CD4-positive, alpha-beta T cell treated with Interleukin-4 for 1 hour (primary cell): ENCODE results near the gene POU2F2.
A peak's percentile ranks its signal among the peaks of the same experiment; 100 is the strongest.

Experiments
- DNase-seq, 2 donors: peaks; one replicate each; pipeline ENCODE4 v3.0.0-alpha.2; 2020 to 2022

The POU2F2 gene

GRCh38 chr19:42098781-42099180, 33.5 kb downstream of the POU2F2 start:
- DNase-seq = no peak

- DNase-seq = no peak
Observed at GRCh38 chr19:42097461-42097860, 34.8 kb downstream of the POU2F2 start.

- DNase-seq = no peak
Observed at GRCh38 chr19:42096255-42096837, 35.9 kb downstream of the POU2F2 start.

DNA sequence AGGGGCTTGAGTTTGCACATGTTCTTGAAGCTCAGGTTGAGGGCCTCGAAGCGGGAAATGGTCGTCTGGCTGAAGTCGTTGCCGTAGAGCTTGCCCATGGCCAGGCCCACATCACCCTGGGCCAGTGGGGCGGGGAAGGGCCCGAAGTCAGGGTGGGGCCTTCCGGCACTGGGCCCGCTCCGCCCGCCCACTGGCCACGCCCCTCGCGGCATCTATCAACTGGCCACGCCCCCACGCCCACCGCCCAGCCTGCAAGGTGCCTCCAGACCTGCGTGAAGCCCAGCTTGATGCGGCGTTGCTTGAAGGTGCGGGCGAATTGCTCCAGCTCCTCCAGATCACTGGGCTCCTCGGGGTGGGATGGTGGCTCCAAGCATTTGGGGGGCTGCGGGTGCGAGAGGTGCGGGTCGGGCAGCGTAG, 36.4 kb downstream of the POU2F2 start:
- no peak for DNase-seq

- no peak for DNase-seq
Observed at GRCh38 chr19:42095142-42095813, 37.0 kb downstream of the POU2F2 start.

- no peak for DNase-seq
Observed at GRCh38 chr19:42093926-42094325, 38.3 kb downstream of the POU2F2 start.

GRCh38 chr19:42093505-42093904, 38.7 kb downstream of the POU2F2 start:
- no peak for DNase-seq

GRCh38 chr19:42092350-42092749, 39.9 kb downstream of the POU2F2 start:
- DNase-seq = peak; percentile 44 to 46

DNA sequence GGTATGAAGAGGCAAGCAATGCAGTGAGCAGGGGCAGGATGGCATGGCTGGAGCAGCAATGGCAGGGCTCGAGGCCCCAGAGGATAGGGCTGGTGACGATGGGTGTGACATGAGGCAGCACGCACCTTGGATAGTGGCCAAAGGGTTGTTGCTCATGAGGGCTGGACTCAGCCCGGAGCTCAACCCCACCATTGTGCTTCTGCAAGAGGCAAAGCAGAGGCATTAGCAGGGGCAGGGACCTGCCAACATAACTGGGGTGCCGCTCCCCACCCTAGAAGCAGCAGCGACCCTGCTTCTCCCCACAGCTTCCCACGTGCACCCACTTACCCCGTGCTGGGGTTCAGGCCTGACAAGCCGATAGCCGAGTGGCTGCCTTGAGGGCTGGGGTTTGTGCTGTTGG, 40.5 kb downstream of the POU2F2 start:
- DNase-seq = no peak

DNA sequence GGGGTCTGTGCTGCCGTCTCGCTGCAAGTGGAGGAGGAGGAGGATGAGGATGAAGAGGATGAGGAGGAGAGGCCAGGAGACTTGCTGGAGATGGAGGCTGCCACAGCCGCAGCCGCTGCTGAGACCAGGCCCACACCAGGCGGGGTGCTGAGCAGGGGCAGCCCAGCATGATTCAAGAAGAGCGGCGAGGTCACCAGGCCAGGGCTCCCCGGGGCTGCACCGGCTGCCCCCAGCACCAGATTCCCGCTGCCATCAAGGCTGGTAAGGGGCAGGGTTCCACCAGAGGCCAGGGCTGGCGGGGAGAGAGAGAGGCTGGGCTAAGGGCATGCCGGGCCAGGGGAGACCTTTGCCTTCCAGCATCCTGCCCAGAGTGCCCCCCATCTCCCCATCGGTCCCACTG, 40.9 kb downstream of the POU2F2 start:
- no peak for DNase-seq

DNA sequence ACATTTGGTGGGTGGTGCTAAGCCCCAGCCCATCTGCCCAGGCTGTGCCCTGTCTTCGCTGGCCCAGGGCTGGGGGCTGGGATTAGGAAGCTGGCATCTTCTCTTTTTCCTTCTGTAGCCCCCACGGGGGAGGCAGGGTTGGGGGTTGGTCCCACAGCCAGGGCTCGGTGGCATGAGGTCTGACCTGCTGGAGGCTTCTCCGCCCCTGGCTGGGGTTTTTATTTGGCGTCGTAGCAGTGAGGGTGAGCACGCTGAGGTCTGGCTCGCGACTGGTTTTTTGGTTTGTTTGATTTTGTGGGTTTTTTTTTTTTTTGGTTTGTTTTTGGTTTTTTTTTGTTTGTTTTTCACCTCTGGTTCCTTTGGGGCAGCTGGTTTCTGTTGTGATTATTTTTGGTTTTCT, 41.6 kb downstream of the POU2F2 start:
- DNase-seq = no peak

DNA sequence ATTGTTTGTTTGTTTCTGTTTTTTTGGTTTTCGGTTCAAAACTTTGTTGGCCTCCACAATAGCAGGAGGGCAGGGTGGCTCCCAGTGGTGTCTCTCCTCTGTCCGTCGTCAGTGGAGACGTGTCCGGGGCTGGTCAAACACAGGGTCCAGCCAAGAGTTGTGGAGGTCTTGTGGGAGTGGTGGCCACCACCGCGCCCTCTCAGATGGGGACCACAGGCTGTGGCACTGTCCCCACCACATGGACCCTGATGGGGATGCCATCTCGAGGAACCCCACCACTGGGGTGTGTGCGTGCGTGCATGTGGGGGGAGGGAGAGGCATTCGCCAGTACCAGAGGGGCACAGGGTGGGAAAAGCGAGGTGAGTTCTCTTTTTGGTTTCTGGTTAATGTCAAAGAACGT, 42.5 kb downstream of the POU2F2 start:
- DNase-seq = no peak

DNA sequence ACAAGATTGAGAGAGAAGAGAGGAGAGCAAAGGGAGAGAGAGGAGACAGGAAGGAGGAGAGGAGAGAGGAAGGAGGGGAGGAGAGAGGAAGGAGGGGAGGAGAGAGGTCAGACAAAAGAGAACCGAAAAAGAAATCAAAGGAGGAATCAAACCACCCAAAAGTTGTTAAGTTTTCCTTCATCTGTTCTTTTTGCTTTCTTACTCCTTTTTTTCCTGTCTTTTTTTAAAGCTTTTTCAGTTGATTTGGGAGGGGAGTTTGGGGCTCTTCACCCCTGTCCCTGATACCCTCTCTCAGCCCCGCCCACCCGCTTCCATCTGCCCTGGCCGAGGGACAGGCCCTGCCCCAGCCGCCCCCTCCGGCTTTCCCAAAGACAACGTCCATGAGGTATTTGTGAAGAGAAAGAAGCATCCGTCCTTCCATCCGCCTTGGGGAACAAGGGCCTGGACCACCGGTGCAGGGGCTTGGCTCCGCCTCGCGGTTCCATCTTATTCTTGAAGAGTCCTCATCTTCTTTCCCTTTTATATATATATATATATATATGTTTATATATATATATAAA, 43.0 kb downstream of the POU2F2 start:
- no peak for DNase-seq

GRCh38 chr19:42088471-42089190, 43.6 kb downstream of the POU2F2 start:
- DNase-seq = no peak

DNA sequence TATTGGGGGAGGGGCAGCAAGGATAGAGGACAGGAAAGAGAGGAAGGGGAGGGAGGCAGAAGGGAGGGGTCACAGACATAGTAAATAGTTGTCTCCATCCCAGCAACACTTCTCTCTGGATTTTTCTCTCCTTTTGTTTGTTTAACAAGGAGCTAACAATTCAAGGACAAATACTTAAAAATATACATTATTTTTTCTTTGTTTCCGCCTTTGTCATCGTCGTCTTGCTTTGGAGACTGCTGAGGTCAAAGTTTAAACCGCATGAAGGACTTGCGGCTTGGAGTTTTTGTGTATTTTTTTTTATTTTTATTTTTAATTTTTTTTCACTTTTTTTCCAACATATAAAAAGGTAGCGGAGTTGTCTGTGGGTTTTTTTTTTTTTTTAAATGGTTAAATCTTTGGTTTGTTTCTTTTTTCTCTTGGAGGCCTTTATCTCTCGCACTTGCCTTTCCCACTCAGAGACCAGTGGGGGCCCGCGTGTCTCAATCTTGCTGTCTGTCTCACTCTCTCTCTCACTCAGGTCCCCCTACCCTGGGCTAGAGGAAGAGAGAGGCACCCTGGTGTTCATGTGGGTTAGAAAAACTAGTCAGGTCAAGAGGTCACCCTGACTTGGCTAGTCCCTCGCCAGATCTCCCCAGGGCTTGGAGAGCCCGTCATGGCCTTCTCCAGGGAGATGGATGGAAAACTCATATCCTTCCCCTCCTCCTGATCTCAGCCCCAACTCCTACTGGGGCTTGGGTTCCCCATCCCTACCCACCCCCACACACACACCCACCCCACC, 45.3 kb downstream of the POU2F2 start:
- no peak for DNase-seq

GRCh38 chr19:42086188-42086736, 46.0 kb downstream of the POU2F2 start:
- DNase-seq = no peak

DNA sequence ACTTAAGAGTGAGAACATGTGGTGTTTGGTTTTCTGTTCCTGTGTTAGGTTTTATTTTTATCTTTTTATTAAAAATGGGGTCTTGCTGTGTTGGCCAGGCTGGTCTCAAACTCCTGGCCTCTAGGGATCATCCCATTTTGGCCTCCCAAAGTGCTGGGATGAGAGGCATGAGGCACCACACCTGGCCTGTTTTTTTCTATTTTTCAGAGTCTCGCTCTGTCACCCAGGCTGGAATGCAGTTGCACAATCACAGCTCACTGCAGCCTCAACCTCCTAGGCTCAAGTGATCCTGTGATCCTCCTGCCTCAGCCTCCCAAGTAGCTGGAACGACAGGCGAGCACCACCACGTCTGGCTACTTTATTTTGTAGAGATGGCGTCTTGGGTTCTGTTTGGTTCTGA, 48.7 kb downstream of the POU2F2 start:
- DNase-seq = no peak

DNA sequence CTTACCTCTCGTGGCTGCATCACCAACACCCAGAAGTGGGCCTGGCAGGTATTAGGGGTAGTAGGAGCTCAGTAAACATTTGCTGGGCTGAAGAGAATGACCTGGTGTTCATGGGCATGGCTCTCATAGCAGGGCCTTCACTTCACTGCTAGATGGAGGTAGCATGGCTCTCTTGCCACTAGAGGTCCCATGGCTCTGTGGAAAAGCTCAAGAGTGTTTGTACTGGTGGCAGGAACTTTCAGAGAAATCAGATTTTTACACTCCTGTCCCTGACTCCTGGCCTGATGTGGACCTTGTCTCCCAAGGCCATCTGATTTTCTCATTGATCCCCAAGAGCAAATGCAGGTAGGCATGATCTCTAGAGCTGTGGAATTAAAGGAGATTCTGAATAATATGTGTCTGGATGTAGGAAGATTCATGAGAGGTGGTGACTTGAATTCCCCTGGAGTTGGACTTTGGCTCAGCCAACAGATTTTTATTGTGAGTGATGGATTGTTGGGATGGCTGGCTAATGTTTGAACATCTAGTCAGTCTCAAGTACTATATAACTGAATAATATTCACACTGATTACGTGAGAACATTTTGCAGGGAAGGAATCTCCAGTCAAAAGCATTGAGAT, 50.6 kb downstream of the POU2F2 start:
- peak in 1 of 2 donors; percentile 27 for DNase-seq

- DNase-seq = no peak
Observed at GRCh38 chr19:42080764-42081375, 51.4 kb downstream of the POU2F2 start.

DNA sequence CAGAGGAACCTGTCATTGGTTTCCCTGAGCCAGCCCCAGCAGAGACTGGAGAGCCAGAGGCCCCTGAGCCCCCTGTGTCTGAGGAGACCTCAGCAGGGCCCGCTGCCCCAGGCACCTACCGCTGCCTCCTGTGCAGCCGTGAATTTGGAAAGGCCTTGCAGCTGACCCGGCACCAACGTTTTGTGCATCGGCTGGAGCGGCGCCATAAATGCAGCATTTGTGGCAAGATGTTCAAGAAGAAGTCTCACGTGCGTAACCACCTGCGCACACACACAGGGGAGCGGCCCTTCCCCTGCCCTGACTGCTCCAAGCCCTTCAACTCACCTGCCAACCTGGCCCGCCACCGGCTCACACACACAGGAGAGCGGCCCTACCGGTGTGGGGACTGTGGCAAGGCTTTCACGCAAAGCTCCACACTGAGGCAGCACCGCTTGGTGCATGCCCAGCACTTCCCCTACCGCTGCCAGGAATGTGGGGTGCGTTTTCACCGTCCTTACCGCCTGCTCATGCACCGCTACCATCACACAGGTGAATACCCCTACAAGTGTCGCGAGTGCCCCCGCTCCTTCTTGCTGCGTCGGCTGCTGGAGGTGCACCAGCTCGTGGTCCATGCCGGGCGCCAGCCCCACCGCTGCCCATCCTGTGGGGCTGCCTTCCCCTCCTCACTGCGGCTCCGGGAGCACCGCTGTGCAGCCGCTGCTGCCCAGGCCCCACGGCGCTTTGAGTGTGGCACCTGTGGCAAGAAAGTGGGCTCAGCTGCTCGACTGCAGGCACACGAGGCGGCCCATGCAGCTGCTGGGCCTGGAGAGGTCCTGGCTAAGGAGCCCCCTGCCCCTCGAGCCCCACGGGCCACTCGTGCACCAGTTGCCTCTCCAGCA, 52.1 kb downstream of the POU2F2 start:
- DNase-seq = no peak

DNA sequence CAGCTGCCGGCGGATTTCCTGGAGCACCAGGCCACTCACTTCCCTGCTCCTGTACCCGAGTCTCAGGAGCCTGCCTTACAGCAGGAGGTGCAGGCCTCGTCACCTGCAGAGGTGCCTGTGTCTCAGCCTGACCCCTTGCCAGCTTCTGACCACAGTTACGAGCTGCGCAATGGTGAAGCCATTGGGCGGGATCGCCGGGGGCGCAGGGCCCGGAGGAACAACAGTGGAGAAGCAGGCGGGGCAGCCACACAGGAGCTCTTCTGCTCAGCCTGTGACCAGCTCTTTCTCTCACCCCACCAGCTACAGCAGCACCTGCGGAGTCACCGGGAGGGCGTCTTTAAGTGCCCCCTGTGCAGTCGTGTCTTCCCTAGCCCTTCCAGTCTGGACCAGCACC, 53.0 kb downstream of the POU2F2 start:
- DNase-seq = no peak
